Endometrium (tissue), 2 donors: ENCODE results near the gene MOV10L1.
"Not testable (repeated sequence)": the region's sequence is repeated elsewhere in the genome, so short reads cannot be mapped to it uniquely, and the experiment has no call there.

Experiments
- FAIRE-seq: peaks from 2 replicates; lab custom pipeline; 2012; peaks lifted over from hg19 to GRCh38; lab: Jason Lieb, UNC
- donor health status: control.
- donor health status: control.

The MOV10L1 gene

GRCh38 chr22:50190182-50190940, 100.6 kb downstream of the MOV10L1 start:
- no peak for FAIRE-seq

GRCh38 chr22:50190941-50191741, 101.3 kb downstream of the MOV10L1 start:
- no peak for FAIRE-seq

GRCh38 chr22:50192436-50193204, 102.8 kb downstream of the MOV10L1 start:
- FAIRE-seq, result no peak

- FAIRE-seq, result no peak
Observed at GRCh38 chr22:50193621-50194020, 103.8 kb downstream of the MOV10L1 start.

- FAIRE-seq, result no peak
Observed at GRCh38 chr22:50194037-50194805, 104.4 kb downstream of the MOV10L1 start.

GRCh38 chr22:50196256-50196655, 106.5 kb downstream of the MOV10L1 start:
- FAIRE-seq, result no peak

- FAIRE-seq, result no peak
Observed at GRCh38 chr22:50197000-50197800, 107.4 kb downstream of the MOV10L1 start.

- FAIRE-seq, result no peak
Observed at GRCh38 chr22:50197856-50198623, 108.2 kb downstream of the MOV10L1 start.

GRCh38 chr22:50198624-50199017, 108.8 kb downstream of the MOV10L1 start:
- no peak for FAIRE-seq

GRCh38 chr22:50199251-50199721, 109.5 kb downstream of the MOV10L1 start:
- FAIRE-seq, result no peak

GRCh38 chr22:50199829-50200460, 110.1 kb downstream of the MOV10L1 start:
- FAIRE-seq, result no peak

- FAIRE-seq, result no peak
Observed at GRCh38 chr22:50200461-50201190, 110.8 kb downstream of the MOV10L1 start, which contains the start of gene SELENOO. TSS of gene SELENOO (plus strand) at chr22:50201011. CDS start at chr22:50201037, 26 bp downstream.

GRCh38 chr22:50201191-50202129, 111.7 kb downstream of the MOV10L1 start:
- no peak for FAIRE-seq

GRCh38 chr22:50202130-50202666, 112.4 kb downstream of the MOV10L1 start:
- FAIRE-seq, result no peak

- FAIRE-seq, result no peak
Observed at GRCh38 chr22:50203288-50203687, 113.5 kb downstream of the MOV10L1 start.

GRCh38 chr22:50204571-50204970, 114.8 kb downstream of the MOV10L1 start:
- FAIRE-seq, result no peak

GRCh38 chr22:50204998-50205397, 115.2 kb downstream of the MOV10L1 start:
- not testable (repeated sequence) for FAIRE-seq
